Retinal pigment epithelial cell (primary cell): ENCODE measurements around the gene ESPN.

Source experiments
- DNase-seq: peaks from one replicate; pipeline ENCODE4 v3.0.0-alpha.2; 2010; ENCODE audit warnings: low read depth
- H3K4me3 ChIP-seq: 2 replicates; pipeline ENCODE4 v1.5.1; 2011; ENCODE audit warnings: mild to moderate bottlenecking, low read length, control low read depth, moderate library complexity
- CTCF ChIP-seq: conservative IDR thresholded peaks from 2 replicates; pipeline ENCODE4 v1.5.1; 2011; ENCODE audit warnings: low read depth, low read length, control low read depth, inconsistent platforms

The ESPN gene

GRCh38 chr1:6467224-6467623 lies 42.6 kb downstream of the ESPN start:
- DNase-seq: no peak
- no peak overlapping the region for H3K4me3 ChIP-seq
- no peak for TF ChIP-seq CTCF

DNA sequence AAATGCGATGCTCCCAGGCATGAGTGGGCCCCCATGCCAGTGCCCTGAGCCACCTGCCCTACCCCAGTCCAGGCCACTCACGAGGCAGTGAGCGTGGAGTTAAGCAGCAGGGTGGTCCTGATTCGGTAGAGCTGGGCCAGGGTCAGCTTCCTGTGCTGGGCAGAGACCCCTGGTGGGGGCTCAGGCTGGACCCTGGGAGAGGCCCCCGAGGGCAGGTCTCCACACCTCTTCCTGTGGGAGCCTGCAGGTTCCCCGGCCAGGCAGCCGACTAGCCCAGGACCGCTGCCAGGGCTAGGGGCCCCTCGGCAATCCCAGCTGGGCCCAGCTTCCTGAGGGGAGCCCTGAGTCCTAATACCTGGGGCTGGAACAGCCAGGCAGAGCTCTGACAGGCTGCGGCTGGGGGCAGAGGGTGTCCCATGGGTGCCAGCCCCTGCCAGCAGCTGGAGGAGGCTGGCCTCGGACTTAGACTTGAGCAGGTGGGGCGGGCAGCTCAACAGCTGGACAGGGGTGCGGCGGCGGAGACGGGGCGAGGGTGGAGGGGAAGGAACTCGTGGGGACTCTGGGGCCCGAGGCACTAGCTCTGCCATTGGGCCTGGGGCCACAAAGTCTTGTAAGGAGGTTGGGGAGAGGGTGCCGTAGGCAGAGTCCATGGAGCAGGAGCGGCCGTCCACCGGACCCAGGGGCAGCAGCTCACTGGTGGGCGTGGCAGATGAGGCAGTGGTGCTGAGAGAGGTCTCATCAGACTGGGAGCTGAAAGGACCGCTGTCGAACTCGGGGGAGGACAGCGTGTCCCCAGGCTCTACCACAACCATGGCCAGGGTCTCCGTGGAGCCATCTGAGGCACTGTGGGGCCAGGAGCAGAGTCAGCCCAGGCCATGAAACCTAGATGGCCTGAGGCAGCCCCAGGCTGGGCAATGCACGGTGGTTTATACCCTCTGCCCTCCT lies 43.4 kb downstream of the ESPN start:
- no peak for TF ChIP-seq CTCF
- no peak overlapping the region for H3K4me3 ChIP-seq
- no peak for DNase-seq

DNA sequence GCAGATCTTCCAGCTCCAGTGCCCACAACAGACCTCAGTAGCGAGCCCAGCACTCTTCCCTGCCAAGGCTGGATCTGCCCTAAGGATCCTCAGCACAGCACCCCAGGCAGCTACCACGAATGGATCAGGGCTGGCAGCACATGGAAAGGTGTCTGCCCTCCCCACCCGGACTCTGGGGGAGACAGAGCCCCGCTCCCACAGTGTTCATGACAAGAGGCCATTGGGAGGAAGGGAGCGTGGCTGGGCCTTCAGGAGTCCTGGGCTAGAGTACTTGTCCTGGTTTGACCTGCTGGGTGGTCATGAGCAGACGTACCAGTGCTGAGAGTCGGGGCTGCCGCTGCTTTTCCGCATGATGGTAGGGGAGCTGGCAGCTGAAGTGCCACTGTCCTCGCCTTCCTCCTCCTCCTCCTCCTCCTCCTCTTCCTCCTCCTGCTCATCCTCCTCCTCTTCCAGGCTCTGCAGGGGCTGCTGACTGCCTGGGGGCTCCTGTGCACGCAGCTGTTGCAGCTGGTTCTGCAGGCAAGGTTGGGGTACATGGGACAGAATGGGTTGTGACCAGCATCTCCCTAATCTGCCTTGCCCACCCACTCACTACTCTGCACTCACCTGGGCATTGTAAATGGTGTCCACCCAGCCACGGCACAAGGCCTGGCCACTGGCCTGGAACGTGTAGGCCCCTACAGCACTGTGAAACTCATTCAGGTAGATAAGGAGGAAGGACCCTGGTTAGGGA lies 44.3 kb downstream of the ESPN start:
- no peak overlapping the region for H3K4me3 ChIP-seq
- DNase-seq: no peak
- TF ChIP-seq CTCF: no peak

DNA sequence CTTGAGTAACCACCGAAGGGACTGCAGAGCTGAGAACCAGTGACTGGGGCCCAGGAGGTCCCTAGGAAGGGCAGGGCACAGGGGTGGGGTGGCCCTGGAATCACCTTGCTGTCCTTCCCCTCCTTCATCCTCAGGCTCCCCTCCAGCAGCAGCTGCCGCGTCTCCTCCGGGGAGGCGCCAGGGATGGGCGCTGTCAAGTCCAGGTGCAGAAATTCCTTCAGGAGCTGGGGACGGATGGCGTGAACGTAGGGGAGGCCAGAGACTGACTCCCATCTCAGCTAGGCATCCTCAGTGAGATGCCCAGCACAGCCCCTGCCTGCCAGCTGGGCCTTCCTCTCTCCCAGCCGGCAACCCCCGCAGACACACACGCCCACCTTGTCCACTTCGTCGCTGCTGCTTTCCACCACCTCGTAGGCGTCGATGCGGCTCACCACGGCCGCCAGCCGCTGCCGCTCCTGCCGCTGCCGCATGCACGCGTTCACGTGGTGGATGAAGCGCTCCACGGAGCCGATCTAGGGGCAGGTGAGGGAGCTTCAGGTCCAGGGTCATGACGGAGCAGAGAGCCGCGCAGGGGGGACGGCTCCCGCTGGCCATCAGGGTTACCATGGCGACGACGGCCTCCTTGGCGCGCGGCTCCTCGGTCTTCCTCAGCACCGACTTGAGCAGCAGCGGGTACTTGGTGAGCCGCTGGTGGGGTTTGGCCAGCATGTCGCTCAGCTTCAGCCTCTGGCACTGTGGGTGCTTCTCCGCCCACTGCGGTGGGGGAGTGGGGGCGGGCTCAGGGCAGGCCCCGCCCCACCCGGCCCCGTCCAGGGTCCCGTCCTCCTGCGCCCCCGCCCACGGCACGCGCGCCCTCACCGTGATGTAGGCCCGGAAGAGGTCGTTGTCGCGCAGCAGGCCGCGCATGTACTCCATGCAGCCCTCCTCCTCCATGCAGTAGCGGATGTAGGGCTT lies 45.8 kb downstream of the ESPN start:
- no peak for DNase-seq
- no peak overlapping the region for H3K4me3 ChIP-seq
- TF ChIP-seq CTCF: no peak

DNA sequence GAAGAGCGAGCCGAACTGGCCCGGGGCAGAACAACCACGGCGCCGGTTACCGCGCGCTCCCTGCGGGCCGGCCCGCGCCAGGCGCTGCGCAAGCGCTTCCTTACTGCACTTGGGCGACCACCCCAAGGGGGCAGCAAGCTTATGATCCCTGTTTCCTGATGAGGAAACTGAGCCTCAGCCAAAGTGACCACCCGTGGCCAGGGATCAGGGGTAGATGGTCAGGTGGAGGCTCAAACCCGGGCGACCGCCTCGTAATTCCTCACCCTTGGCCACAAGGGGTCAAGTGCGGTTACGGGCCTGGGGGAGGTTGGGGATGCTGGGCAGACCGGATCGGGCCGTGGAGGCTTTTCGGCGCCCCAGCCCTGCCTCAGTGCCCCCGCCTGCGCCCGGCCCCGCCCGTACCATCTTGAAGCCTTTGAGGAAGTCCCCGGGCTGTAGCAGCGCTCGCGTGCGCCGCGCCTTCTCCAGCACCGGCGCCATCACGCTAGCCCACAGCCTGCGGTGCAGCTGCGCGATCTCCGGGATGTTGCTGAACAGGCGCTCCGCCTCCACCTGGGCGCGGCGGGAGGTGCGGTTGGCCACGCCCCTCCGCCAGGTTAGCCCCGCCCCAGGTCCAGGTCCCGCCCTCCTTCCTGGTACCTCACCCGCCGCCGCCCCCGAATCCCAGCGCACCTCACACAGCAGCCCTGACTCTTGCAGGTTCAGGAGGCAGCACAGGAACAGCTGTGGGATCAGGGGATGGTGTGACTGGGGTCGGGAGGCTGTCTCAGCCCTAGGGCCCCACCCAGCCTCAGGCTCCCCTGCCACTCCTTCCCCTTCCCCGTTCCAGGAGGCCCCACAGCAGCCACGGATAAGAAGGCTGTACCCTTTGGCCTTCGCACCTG lies 46.8 kb downstream of the ESPN start:
- no peak overlapping the region for H3K4me3 ChIP-seq
- no peak for TF ChIP-seq CTCF
- no peak for DNase-seq

DNA sequence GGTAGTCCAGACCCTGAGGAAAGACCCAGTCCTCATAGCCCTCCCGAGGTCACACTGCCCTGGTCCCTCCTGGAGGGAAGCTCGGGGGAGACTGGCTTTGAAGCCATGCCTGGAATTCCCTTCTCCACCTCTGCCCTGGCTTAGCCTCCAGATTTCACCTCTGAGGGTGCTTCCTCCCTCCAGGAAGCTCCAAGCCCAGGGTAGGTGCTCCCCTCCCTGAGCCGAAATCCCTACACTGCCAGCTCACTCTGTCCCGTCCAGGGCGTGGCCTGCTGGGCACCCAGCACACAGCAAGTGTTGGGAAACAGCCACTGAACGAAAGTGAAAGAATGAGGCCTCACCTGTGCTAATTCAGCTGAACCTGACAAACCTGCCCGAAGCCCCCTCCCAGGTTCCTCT lies 47.4 kb downstream of the ESPN start:
- H3K4me3 ChIP-seq: no peak overlapping the region
- TF ChIP-seq CTCF: no peak
- DNase-seq: no peak
